Ishikawa (cell line): ENCODE measurements around the gene LPP.

Experiments used
- EP300 ChIP-seq: IDR thresholded peaks from 2 replicates; pipeline ENCODE4 v1.6.1; 2012; ENCODE audit warnings: borderline replicate concordance
- NFIC ChIP-seq: IDR thresholded peaks from 2 replicates; pipeline ENCODE4 v1.6.1; 2012
- YY1 ChIP-seq: IDR thresholded peaks from 2 replicates; pipeline ENCODE4 v1.6.1; 2012; ENCODE audit warnings: low read depth

DNA sequence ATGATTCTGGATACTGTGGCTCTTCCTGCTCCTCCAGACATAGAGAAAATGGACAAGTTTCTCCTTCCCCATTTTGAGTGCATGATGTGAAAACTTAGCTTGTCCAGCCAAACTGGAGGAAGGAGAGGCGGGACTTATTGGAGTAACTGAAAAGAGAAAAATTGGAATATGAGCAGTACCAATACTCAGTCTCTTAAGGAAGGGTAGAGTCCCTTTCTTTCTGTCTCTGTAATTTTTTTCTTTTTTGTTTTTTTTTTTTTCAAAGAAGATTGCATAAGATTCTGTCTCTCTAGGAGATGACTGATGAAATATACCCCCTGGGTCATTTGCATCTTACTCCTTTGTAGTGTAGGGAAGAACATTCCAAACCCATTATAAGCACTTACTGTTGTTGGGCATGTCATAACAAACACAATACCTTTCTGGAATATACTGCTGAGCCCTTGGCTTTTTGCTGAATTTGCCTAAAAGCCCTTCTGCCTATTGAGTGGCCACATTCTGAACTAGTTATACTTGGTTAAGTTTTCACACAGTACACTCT lies 519.8 kb downstream of the LPP start:
- TF ChIP-seq EP300 (no peak), YY1 (no peak), NFIC (no peak)
